H1 (cell line): ENCODE data around the gene SPATA21. TPM values are rescaled to one million over a fixed set of nuclear protein-coding genes. Genes with fewer than 3 reads are reported as not detected.

Experiments used
- CTCF ChIA-PET: fragments of 300-600 bp; sonication (Branson Sonifier 250); formaldehyde crosslinking; loops from one replicate; lab custom pipeline; 2021; ENCODE audit not compliant: partially characterized antibody; lab: Charles Lee
- POLR2A ChIA-PET: fragments of 300-600 bp; sonication (Branson Sonifier 250); formaldehyde crosslinking; loops from one replicate; lab custom pipeline; 2021; ENCODE audit warnings: inconsistent platforms; ENCODE audit not compliant: partially characterized antibody; lab: Charles Lee
- DNase-seq, 2 experiments: peaks; one replicate each; pipeline versions ENCODE4 v3.0.0 to v3.0.0-alpha.2; 2010 to 2022; ENCODE audit warnings: low spot score in 2 of 2, low read depth in 1 of 2, mixed read lengths in 1 of 2
- FAIRE-seq: peaks from 2 replicates; lab custom pipeline; 2011; peaks lifted over from hg19 to GRCh38; lab: Jason Lieb, UNC
- H2AFZ ChIP-seq: 2 replicates; pipeline ENCODE4 v1.8.1; 2012; ENCODE audit warnings: low read length, inconsistent platforms
- H2AK5ac ChIP-seq: 2 replicates; pipeline ENCODE4 v1.6.1; 2013; ENCODE audit warnings: low read depth, low read length
- H2BK120ac ChIP-seq: replicated peaks from 2 replicates; pipeline ENCODE3; 2013; ENCODE audit warnings: low read depth, low read length, inconsistent platforms
- H2BK12ac ChIP-seq: 2 replicates; pipeline ENCODE4 v1.6.1; 2013; ENCODE audit warnings: low read depth, low read length
- H2BK15ac ChIP-seq: 2 replicates; pipeline ENCODE4 v1.6.1; 2013; ENCODE audit warnings: low read length
- H2BK20ac ChIP-seq: 2 replicates; pipeline ENCODE4 v1.6.1; 2013; ENCODE audit warnings: low read length
- H2BK5ac ChIP-seq: 2 replicates; pipeline ENCODE4 v1.6.1; 2013; ENCODE audit warnings: low read depth, low read length
- H3K14ac ChIP-seq: 2 replicates; pipeline ENCODE4 v1.6.1; 2013; ENCODE audit warnings: inconsistent platforms; ENCODE audit not compliant: insufficient read length
- H3K18ac ChIP-seq: 2 replicates; pipeline ENCODE4 v1.6.1; 2013; ENCODE audit warnings: low read length; ENCODE audit errors: extremely low read depth
- H3K23ac ChIP-seq: 2 replicates; pipeline ENCODE4 v1.6.1; 2013; ENCODE audit warnings: inconsistent platforms; ENCODE audit not compliant: insufficient read length
- H3K23me2 ChIP-seq: 2 replicates; pipeline ENCODE4 v1.6.1; 2013; ENCODE audit warnings: low read depth, low read length
- H3K27ac ChIP-seq: 2 replicates; pipeline ENCODE4 v1.6.1; 2011; ENCODE audit warnings: low read depth, low read length, inconsistent platforms
- H3K27me3 ChIP-seq, 4 experiments: replicated peaks in 1 of 4; 1 replicate in 1 of 4; 2 replicates in 3 of 4; pipeline versions ENCODE4 v1.6.1 to v1.8.1; 2011 to 2013; ENCODE audit warnings: low read length in 3 of 4, mild to moderate bottlenecking in 3 of 4, inconsistent platforms in 2 of 4, mixed read lengths in 2 of 4, moderate library complexity in 1 of 4; ENCODE audit not compliant: control insufficient read depth in 3 of 4, insufficient read depth in 3 of 4; ENCODE audit errors: extremely low read depth in 1 of 4
- H3K36me3 ChIP-seq, 4 experiments: 2 replicates each; pipeline versions ENCODE4 v1.6.1 to v1.8.1; 2011 to 2013; ENCODE audit warnings: mild to moderate bottlenecking in 4 of 4, low read length in 3 of 4, moderate library complexity in 2 of 4, control low read depth in 1 of 4, inconsistent platforms in 1 of 4; ENCODE audit not compliant: insufficient read depth in 4 of 4, control insufficient read depth in 2 of 4
- H3K4ac ChIP-seq: replicated peaks from 2 replicates; pipeline ENCODE3; 2013; ENCODE audit warnings: low read length, low read depth, mixed read lengths, inconsistent platforms; ENCODE audit not compliant: insufficient read length
- H3K4me1 ChIP-seq, 4 experiments: replicated peaks in 1 of 4; 1 replicate in 1 of 4; 2 replicates in 3 of 4; pipeline versions ENCODE4 v1.6.1 to v1.8.1; 2011 to 2013; ENCODE audit warnings: low read length in 3 of 4, inconsistent platforms in 2 of 4, mixed read lengths in 1 of 4; ENCODE audit not compliant: insufficient read depth in 4 of 4, control insufficient read depth in 3 of 4
- H3K4me2 ChIP-seq, 2 experiments: 2 replicates each; pipeline versions ENCODE4 v1.6.1 to v1.8.1; 2011 to 2013; ENCODE audit warnings: low read depth in 2 of 2, low read length in 2 of 2, control low read depth in 1 of 2, inconsistent platforms in 1 of 2, mild to moderate bottlenecking in 1 of 2; ENCODE audit not compliant: insufficient read depth in 1 of 2
- H3K4me3 ChIP-seq, 4 experiments: fragments of 200-600, 300-600 bp in 1 of 4; sonication (generic), shearing (Covaris generic), sonication (Bioruptor Twin) in 1 of 4; 2 replicates each; pipeline versions ENCODE4 v1.5.1 to v1.8.1; 2011 to 2016; ENCODE audit warnings: low read length in 4 of 4, low read depth in 3 of 4, control low read depth in 2 of 4, inconsistent platforms in 2 of 4, mild to moderate bottlenecking in 2 of 4, mixed read lengths in 1 of 4, moderate library complexity in 1 of 4; ENCODE audit not compliant: insufficient read depth in 2 of 4; ENCODE audit errors: extremely low read depth in 1 of 4
- H3K56ac ChIP-seq: replicated peaks from 2 replicates; pipeline ENCODE3; 2013; ENCODE audit warnings: low read depth, mild to moderate bottlenecking, mixed read lengths, low read length, inconsistent platforms; ENCODE audit not compliant: insufficient read length
- H3K79me1 ChIP-seq: 2 replicates; pipeline ENCODE4 v1.6.1; 2013; ENCODE audit warnings: low read depth, low read length, control low read depth
- H3K79me2 ChIP-seq, 2 experiments: 2 replicates each; pipeline versions ENCODE4 v1.6.1 to v1.8.1; 2012 to 2013; ENCODE audit warnings: low read length in 2 of 2, mild to moderate bottlenecking in 2 of 2, inconsistent platforms in 1 of 2; ENCODE audit not compliant: insufficient read depth in 2 of 2, control insufficient read depth in 1 of 2
- H3K9ac ChIP-seq, 4 experiments: replicated peaks in 1 of 4; 1 replicate in 1 of 4; 2 replicates in 3 of 4; pipeline versions ENCODE4 v1.6.1 to v1.8.1; 2011 to 2013; ENCODE audit warnings: low read depth in 3 of 4, low read length in 3 of 4, control low read depth in 2 of 4, mild to moderate bottlenecking in 2 of 4, moderate library complexity in 2 of 4, inconsistent platforms in 1 of 4; ENCODE audit errors: extremely low read depth in 1 of 4
- H3K9me3 ChIP-seq, 2 experiments: 2 replicates each; pipeline versions ENCODE4 v1.6.1 to v1.8.1; 2012 to 2013; ENCODE audit warnings: mild to moderate bottlenecking in 2 of 2, moderate library complexity in 2 of 2, control low read depth in 1 of 2, inconsistent platforms in 1 of 2, low read depth in 1 of 2, low read length in 1 of 2, mixed read lengths in 1 of 2; ENCODE audit not compliant: insufficient read depth in 2 of 2
- H4K20me1 ChIP-seq, 2 experiments: replicated peaks in 1 of 2; 2 replicates each; pipeline versions ENCODE3 to v1.8.1; 2011 to 2013; ENCODE audit warnings: inconsistent platforms in 2 of 2, low read length in 2 of 2, mild to moderate bottlenecking in 1 of 2; ENCODE audit not compliant: insufficient read depth in 2 of 2, control insufficient read depth in 1 of 2
- H4K5ac ChIP-seq: 2 replicates; pipeline ENCODE4 v1.6.1; 2013; ENCODE audit warnings: low read length, low read depth, mixed read lengths, inconsistent platforms; ENCODE audit not compliant: insufficient read length
- H4K8ac ChIP-seq: 2 replicates; pipeline ENCODE4 v1.8.0; 2013; ENCODE audit warnings: mild to moderate bottlenecking, moderate library complexity, low read length, inconsistent platforms; ENCODE audit not compliant: insufficient read depth; ENCODE audit errors: extremely low read depth
- H4K91ac ChIP-seq: replicated peaks from 2 replicates; pipeline ENCODE3; 2013; ENCODE audit warnings: low read length, mixed read lengths, inconsistent platforms; ENCODE audit not compliant: insufficient read length
- ASH2L ChIP-seq: fragments of 200-600, 300-600 bp; sonication (generic); IDR thresholded peaks from one replicate; pipeline ENCODE4 v1.7.1; 2017; ENCODE audit warnings: low read length
- EGR1 ChIP-seq: IDR thresholded peaks from 2 replicates; pipeline ENCODE4 v1.6.1; 2011; ENCODE audit warnings: low read depth, low read length, borderline replicate concordance
- GTF2F1 ChIP-seq: IDR thresholded peaks from 2 replicates; pipeline ENCODE4 v1.6.1; 2012; ENCODE audit warnings: low read depth, low read length, improper control_type of control experiment, borderline replicate concordance
- HDAC6 ChIP-seq: IDR thresholded peaks from one replicate; pipeline ENCODE4 v1.7.1; 2012; ENCODE audit warnings: low read depth, mild to moderate bottlenecking, inconsistent platforms, low read length, moderate library complexity
- KDM4A ChIP-seq: IDR thresholded peaks from one replicate; pipeline ENCODE4 v1.7.1; 2012; ENCODE audit warnings: low read depth, mild to moderate bottlenecking, moderate library complexity, low read length, inconsistent platforms; ENCODE audit not compliant: severe bottlenecking
- KDM5A ChIP-seq: fragments of 200-600 bp; IDR thresholded peaks from 2 replicates; pipeline ENCODE4 v1.7.1; 2012; ENCODE audit warnings: mild to moderate bottlenecking, low read length, inconsistent platforms, mixed read lengths
- MAFK ChIP-seq: IDR thresholded peaks from 2 replicates; pipeline ENCODE4 v1.6.1; 2012; ENCODE audit warnings: low read depth, mild to moderate bottlenecking, improper control_type of control experiment, low read length
- SIN3A ChIP-seq, 2 experiments: IDR thresholded peaks in 1 of 2; conservative IDR thresholded peaks in 1 of 2; 2 replicates each; pipeline ENCODE4 v1.6.1; 2011 to 2012; ENCODE audit warnings: low read length in 2 of 2, improper control_type of control experiment in 1 of 2, low read depth in 1 of 2, mild to moderate bottlenecking in 1 of 2
- SP2 ChIP-seq: IDR thresholded peaks from 2 replicates; pipeline ENCODE4 v1.6.1; 2012; ENCODE audit warnings: mild to moderate bottlenecking, low read length, inconsistent platforms
- SP4 ChIP-seq: IDR thresholded peaks from 2 replicates; pipeline ENCODE4 v1.6.1; 2012; ENCODE audit warnings: low read length, inconsistent platforms
- TAF7 ChIP-seq: optimal IDR thresholded peaks from 2 replicates; pipeline ENCODE3; 2011; ENCODE audit warnings: low read depth, mild to moderate bottlenecking, inconsistent platforms, low read length, moderate library complexity, borderline replicate concordance
- TCF12 ChIP-seq: IDR thresholded peaks from 2 replicates; pipeline ENCODE4 v1.6.1; 2011; ENCODE audit warnings: low read depth, mild to moderate bottlenecking, low read length
- YY1 ChIP-seq: IDR thresholded peaks from 2 replicates; pipeline ENCODE4 v1.6.1; 2011; ENCODE audit warnings: low read depth, mild to moderate bottlenecking, low read length
- WGBS, 2 experiments: shearing (Covaris generic) in 1 of 2; methylation state at CpG; one replicate each; pipeline versions ENCODE4 v1.1.6 to v1.1.7; 2013 to 2015; ENCODE audit warnings: low lambda C conversion rate in 2 of 2, mixed read lengths in 2 of 2, inconsistent platforms in 1 of 2, low coverage in 1 of 2, missing lambda C conversion rate in 1 of 2; ENCODE audit not compliant: insufficient replicate concordance in 2 of 2, insufficient coverage in 1 of 2, insufficient read length in 1 of 2; ENCODE audit errors: extremely low coverage in 1 of 2, missing lambda C conversion rate in 1 of 2; 5-methylcytosine and 5-hydroxymethylcytosine counted together
- polyA plus RNA-seq, 7 experiments: library from polyadenylated mRNA; depleted of rRNA in 3 of 7; stranded (reverse) in 5 of 7; unstranded in 2 of 7; fragments of >200 nt in 5 of 7; fragments of 200-250 nt in 2 of 7; gene quantifications; 1 replicate in 5 of 7; 2 replicates in 1 of 7; 4 replicates in 1 of 7; pipeline versions ENCODE4 v1.2.1 to v1.2.3, GENCODE V29; 2011 to 2013; ENCODE audit warnings: missing spikeins in 2 of 7, mixed read lengths in 2 of 7
- total RNA-seq: library from RNA; stranded (reverse); fragmentation: NEBNext Ultra II Directional; extraction: Animal tissue kit (Norgen Biotek cat#: 25700); gene quantifications from 2 replicates; pipeline ENCODE4 v1.2.1, GENCODE V29; 2021
- TF ChIP-seq, protein P1 (sequence below): IDR thresholded peaks from 2 replicates; pipeline ENCODE4 v1.6.1; 2011; ENCODE audit warnings: low read depth, mild to moderate bottlenecking, low read length; ENCODE audit not compliant: insufficient read depth

Gene SPATA21
- total and polyA plus RNA-seq, 2 of the 8 experiments (the other 6 are each of a cell fraction or from before 2014, with no cell fraction given): not detected

DNA sequence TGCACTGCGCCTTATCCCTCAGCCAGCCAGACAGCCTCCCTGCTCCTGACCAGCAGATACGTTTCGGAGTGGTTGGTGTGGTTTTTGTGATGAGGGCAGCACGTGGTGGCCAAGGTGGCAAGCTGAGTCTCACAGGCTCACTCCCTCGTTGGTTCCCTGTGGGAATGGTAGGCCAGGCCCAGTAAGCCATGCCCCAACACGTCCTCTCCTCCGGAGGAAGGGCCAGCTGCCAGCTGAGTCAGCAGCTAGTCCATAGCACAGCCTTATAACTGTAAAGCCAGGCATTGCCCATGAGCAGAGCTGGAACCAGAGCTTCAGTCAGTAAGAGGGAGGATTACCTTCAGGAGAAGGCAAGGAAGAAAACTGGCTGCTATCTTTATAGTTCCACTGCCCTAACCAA is 40.6 kb downstream of the SPATA21 start:
- Histone ChIP-seq H3K18ac (no peak overlapping the region), H3K9me3 (no peaks in the 10 kb centered on the region), H4K20me1 (peaks cover 21 to 26% of the 10 kb centered on the region in 2 experiments), H2BK20ac (no peak overlapping the region), H3K27me3 (no peaks in the 10 kb centered on the region), H3K4me3 (no peak overlapping the region), H3K27ac (no peak overlapping the region), H3K79me2 (peaks cover 4 to 28% of the 10 kb centered on the region in 2 experiments; a peak in 3 of 4 replicates), H4K5ac (no peak overlapping the region), H3K23ac (no peak overlapping the region), H2BK5ac (no peak overlapping the region), H2BK120ac (no peak overlapping the region), H3K4me2 (no peak overlapping the region), H2BK12ac (no peak overlapping the region), H3K9ac (no peak overlapping the region), H4K91ac (no peak overlapping the region), H2AFZ (no peak overlapping the region), H3K79me1 (peaks cover 19% of the 10 kb centered on the region; the same call in 1 of the 2 replicates), H2BK15ac (no peak overlapping the region), H3K36me3 (peaks cover 3 to 19% (median 11%) of the 10 kb centered on the region in 4 experiments; a peak in 7 of 8 replicates), H3K23me2 (no peaks in the 10 kb centered on the region), H4K8ac (no peak overlapping the region), H3K4me1 (peaks cover 3 to 20% (median 14%) of the 10 kb centered on the region in 4 experiments), H3K14ac (no peak overlapping the region), H3K4ac (no peak overlapping the region), H3K56ac (no peak overlapping the region), H2AK5ac (no peak overlapping the region)
- 94% methylated on average over 7 of the region's 7 CpGs; no CpG with 5 or more reads in 1 of the 2 experiments for WGBS, 2 experiments
- DNase-seq (no peak), FAIRE-seq (no peak)
- CTCF ChIA-PET: no interaction called here
- POLR2A ChIA-PET: no interaction called here
- TF ChIP-seq MAFK (no peak), EGR1 (no peak), YY1 (no peak), SP2 (no peak), TAF7 (no peak), ASH2L (no peak), GTF2F1 (no peak), TCF12 (no peak), KDM5A (no peak), SP4 (no peak), HDAC6 (no peak), KDM4A (no peak), SIN3A (conservative IDR thresholded peaks at IDR 0.05 in 1 of 2, IDR thresholded peaks at IDR 0.05 in 1 of 2; ENCODE audit: low read depth in 1 of 2, low read length in 2 of 2) (no peak)
- TF ChIP-seq, protein P1, sequence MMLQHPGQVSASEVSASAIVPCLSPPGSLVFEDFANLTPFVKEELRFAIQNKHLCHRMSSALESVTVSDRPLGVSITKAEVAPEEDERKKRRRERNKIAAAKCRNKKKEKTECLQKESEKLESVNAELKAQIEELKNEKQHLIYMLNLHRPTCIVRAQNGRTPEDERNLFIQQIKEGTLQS: no peak
